ENCODE data around the gene SERPINI2.

GRCh38 chr3:167467848-167468611 lies 5.8 kb downstream of the SERPINI2 start:
- TF ChIP-seq CTCF (IDR thresholded peaks at IDR 0.05) (no peak), EP300 (IDR thresholded peaks at IDR 0.05) (no peak)

All from sigmoid colon (tissue), 4 donors.